ENCODE results near the gene C18orf63. TPM values are rescaled to one million over a fixed set of nuclear protein-coding genes. Genes with fewer than 3 reads are reported as not detected.

C18orf63 gene
- total RNA-seq, 1 donor from 2014 or later: not detected

Other genes starting within 250 kb of the C18orf63 start
- gene FBXO15, start 168.0 kb upstream of the C18orf63 start, total RNA-seq (ENCODE audit: unreplicated experiment): 5.4 TPM
- gene TIMM21, start 167.3 kb upstream of the C18orf63 start, total RNA-seq (ENCODE audit: unreplicated experiment): 22.2 TPM
- gene CYB5A, start 23.9 kb upstream of the C18orf63 start, total RNA-seq (ENCODE audit: unreplicated experiment): 119 TPM
- gene DIPK1C, start 141.5 kb downstream of the C18orf63 start, total RNA-seq (ENCODE audit: unreplicated experiment): 0.21 TPM
- 113 TPM for gene CNDP2, start 180.5 kb downstream of the C18orf63 start, total RNA-seq (ENCODE audit: unreplicated experiment)
- not detected for gene CNDP1, start 218.7 kb downstream of the C18orf63 start, total RNA-seq (ENCODE audit: unreplicated experiment)

All from endothelial cell (in vitro differentiated cells).